GM20000 (cell line): ENCODE data around the gene NHLRC3.

Experiments
- DNase-seq: peaks from one replicate; pipeline ENCODE4 v3.0.0; 2012; ENCODE audit warnings: low spot score
- CTCF ChIP-seq: IDR thresholded peaks from 2 replicates; pipeline ENCODE4 v1.5.1; 2012; ENCODE audit warnings: mild to moderate bottlenecking, control low read depth; ENCODE audit errors: extremely low read depth, missing control alignments

Gene NHLRC3

GRCh38 chr13:39095500-39095899, 57.2 kb downstream of the NHLRC3 start:
- DNase-seq = peak; percentile 22

GRCh38 chr13:39099231-39099630, 61.0 kb downstream of the NHLRC3 start:
- DNase-seq = no peak
- no peak for TF ChIP-seq CTCF

More at GRCh38 chr13:39095500-39095899, 57.2 kb downstream of the NHLRC3 start:
- no peak for TF ChIP-seq CTCF
